ENCODE results near the gene PHKB.

Gene PHKB

DNA sequence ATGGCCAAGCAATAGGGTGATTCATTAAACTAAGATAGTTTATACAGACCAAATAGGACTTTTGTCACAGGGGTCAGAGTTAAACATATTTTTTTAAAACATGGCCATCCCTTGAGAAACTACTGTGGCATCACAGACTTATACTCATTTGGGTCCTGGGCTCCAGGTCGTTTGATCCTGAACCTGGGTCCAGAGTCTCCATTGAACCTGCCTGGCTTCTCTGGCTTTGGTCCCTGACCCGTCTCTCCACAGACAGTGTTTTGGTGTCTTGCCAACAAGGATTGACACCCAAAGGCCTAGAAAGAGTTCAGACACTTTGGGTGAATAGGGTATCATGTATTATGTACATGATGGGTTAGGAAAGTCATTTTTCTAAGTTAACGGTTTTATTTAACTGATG, 236.7 kb downstream of the PHKB start:
- no peak for TF ChIP-seq SPI1 (IDR thresholded peaks at IDR 0.05; ENCODE audit: borderline replicate concordance, low read depth)
- TF ChIP-seq, protein P1, sequence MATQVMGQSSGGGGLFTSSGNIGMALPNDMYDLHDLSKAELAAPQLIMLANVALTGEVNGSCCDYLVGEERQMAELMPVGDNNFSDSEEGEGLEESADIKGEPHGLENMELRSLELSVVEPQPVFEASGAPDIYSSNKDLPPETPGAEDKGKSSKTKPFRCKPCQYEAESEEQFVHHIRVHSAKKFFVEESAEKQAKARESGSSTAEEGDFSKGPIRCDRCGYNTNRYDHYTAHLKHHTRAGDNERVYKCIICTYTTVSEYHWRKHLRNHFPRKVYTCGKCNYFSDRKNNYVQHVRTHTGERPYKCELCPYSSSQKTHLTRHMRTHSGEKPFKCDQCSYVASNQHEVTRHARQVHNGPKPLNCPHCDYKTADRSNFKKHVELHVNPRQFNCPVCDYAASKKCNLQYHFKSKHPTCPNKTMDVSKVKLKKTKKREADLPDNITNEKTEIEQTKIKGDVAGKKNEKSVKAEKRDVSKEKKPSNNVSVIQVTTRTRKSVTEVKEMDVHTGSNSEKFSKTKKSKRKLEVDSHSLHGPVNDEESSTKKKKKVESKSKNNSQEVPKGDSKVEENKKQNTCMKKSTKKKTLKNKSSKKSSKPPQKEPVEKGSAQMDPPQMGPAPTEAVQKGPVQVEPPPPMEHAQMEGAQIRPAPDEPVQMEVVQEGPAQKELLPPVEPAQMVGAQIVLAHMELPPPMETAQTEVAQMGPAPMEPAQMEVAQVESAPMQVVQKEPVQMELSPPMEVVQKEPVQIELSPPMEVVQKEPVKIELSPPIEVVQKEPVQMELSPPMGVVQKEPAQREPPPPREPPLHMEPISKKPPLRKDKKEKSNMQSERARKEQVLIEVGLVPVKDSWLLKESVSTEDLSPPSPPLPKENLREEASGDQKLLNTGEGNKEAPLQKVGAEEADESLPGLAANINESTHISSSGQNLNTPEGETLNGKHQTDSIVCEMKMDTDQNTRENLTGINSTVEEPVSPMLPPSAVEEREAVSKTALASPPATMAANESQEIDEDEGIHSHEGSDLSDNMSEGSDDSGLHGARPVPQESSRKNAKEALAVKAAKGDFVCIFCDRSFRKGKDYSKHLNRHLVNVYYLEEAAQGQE (IDR thresholded peaks at IDR 0.05; ENCODE audit: insufficient replicate concordance, low read depth) = no peak
- no peak for TF ChIP-seq POLR2AphosphoS5 (IDR thresholded peaks at IDR 0.05; ENCODE audit: low read depth)
- TF ChIP-seq GABPA (IDR thresholded peaks at IDR 0.05; ENCODE audit: low read depth) = no peak
- TF ChIP-seq, protein P2, sequence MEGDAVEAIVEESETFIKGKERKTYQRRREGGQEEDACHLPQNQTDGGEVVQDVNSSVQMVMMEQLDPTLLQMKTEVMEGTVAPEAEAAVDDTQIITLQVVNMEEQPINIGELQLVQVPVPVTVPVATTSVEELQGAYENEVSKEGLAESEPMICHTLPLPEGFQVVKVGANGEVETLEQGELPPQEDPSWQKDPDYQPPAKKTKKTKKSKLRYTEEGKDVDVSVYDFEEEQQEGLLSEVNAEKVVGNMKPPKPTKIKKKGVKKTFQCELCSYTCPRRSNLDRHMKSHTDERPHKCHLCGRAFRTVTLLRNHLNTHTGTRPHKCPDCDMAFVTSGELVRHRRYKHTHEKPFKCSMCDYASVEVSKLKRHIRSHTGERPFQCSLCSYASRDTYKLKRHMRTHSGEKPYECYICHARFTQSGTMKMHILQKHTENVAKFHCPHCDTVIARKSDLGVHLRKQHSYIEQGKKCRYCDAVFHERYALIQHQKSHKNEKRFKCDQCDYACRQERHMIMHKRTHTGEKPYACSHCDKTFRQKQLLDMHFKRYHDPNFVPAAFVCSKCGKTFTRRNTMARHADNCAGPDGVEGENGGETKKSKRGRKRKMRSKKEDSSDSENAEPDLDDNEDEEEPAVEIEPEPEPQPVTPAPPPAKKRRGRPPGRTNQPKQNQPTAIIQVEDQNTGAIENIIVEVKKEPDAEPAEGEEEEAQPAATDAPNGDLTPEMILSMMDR (IDR thresholded peaks at IDR 0.05; ENCODE audit: insufficient read depth, low read length) = no peak

DNA sequence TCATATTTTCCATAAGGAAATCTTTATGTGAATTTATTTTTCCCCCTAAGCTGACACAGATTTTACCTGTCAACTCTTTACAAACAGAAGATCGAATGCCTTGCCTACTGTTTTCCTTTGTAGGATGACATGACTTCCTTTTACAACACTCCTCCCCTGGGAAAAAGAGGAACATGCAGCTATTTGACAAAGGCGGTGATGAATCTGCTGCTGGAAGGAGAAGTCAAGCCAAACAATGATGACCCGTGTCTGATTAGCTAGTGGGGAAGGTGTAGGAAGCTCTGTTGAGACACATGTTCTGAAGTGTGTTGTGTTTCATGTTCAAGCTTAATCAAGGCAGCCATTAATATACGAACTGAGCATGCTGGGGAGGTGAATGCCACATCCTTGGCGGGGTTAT, 238.0 kb downstream of the PHKB start:
- TF ChIP-seq POLR2AphosphoS5 (IDR thresholded peaks at IDR 0.05; ENCODE audit: low read depth) = no peak
- peak; percentile 78 for TF ChIP-seq SPI1 (IDR thresholded peaks at IDR 0.05; ENCODE audit: borderline replicate concordance, low read depth)
- DNase-seq (ENCODE audit: low read depth in 1 of 2, low spot score in 1 of 2) = peak; percentile 2 to 70
- Histone ChIP-seq H3K4me3 (replicated peaks; ENCODE audit: insufficient read depth, low read length) (no peak overlapping the region), H3K27ac (replicated peaks) (no peak overlapping the region), H3K27me3 (ENCODE audit: insufficient read depth, poor library complexity, severe bottlenecking) (no peaks in the 10 kb centered on the region)

More for the DNA sequence above, 236.7 kb downstream of the PHKB start:
- no peak overlapping the region for H3K27ac ChIP-seq (replicated peaks)
- H3K4me3 ChIP-seq (replicated peaks; ENCODE audit: insufficient read depth, low read length) = no peak overlapping the region
- H3K27me3 ChIP-seq (ENCODE audit: insufficient read depth, poor library complexity, severe bottlenecking) = no peaks in the 10 kb centered on the region
- DNase-seq (ENCODE audit: low read depth in 1 of 2, low spot score in 1 of 2) = no peak

DNA sequence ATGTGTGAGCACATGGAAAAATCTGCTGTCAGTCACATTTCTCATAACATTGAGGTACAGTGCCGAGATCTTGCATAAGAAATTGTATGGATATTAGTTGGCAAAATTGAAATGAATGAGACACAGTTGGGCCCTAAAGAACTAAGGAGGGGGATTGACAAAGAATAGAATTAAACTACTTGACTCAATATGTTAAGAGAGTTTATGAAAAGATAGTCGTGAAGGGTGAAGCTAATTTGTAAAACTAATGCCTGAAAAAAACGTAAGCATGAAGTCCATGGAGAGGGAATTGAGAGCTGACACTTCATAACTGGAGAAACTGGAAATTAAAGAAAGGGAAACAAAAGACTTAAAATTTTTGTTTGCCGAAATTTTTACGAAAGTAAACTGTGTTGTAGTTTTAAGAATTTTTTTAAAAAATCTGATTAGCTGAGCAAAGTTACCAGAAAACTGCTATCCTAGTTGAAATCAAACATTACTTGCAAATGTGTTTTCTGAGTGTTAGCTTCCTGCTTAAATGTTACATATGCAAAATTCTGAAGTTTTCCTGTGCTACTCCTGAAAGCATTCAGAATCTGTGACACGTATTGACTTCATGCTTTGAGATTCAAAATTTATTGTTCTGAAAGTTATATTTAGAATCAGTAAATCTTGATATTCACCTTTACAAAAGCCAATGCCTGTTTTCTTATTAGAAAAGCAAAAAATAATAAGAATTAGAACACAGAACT, 239.9 kb downstream of the PHKB start:
- TF ChIP-seq, protein P2 (IDR thresholded peaks at IDR 0.05; ENCODE audit: insufficient read depth, low read length) = no peak
- TF ChIP-seq POLR2AphosphoS5 (IDR thresholded peaks at IDR 0.05; ENCODE audit: low read depth) = no peak
- no peak for TF ChIP-seq SPI1 (IDR thresholded peaks at IDR 0.05; ENCODE audit: borderline replicate concordance, low read depth)
- TF ChIP-seq, protein P1 (IDR thresholded peaks at IDR 0.05; ENCODE audit: insufficient replicate concordance, low read depth) = no peak
- no peak for TF ChIP-seq GABPA (IDR thresholded peaks at IDR 0.05; ENCODE audit: low read depth)
- DNase-seq (ENCODE audit: low read depth in 1 of 2, low spot score in 1 of 2) = no peak

DNA sequence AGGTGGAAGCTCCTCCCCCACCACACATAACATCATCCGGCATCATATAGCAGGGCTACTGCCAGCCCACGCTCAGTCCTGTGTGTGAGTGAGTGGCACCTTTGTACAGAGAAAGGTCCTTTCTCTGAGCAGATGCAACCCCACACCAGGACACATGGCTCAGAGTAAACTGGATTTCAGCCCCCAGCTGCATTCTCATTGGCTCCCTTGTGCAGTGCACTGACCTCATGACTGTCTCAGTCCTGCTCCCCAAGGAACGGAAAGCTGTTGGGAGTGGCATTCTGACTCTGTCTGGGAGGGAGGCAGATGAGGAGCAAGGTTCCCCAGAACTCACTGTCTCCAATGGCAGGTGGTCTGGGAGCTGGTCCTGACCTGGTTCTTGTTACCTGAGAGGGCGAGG, 244.1 kb downstream of the PHKB start:
- H3K27ac ChIP-seq (replicated peaks) = no peak overlapping the region
- DNase-seq (ENCODE audit: low read depth in 1 of 2, low spot score in 1 of 2) = no peak
- TF ChIP-seq, protein P1 (IDR thresholded peaks at IDR 0.05; ENCODE audit: insufficient replicate concordance, low read depth) = no peak
- no peak for TF ChIP-seq POLR2AphosphoS5 (IDR thresholded peaks at IDR 0.05; ENCODE audit: low read depth)
- TF ChIP-seq GABPA (IDR thresholded peaks at IDR 0.05; ENCODE audit: low read depth) = no peak

More for the DNA sequence above, 239.9 kb downstream of the PHKB start:
- H3K4me3 ChIP-seq (replicated peaks; ENCODE audit: insufficient read depth, low read length) = no peak overlapping the region
- no peaks in the 10 kb centered on the region for H3K27me3 ChIP-seq (ENCODE audit: insufficient read depth, poor library complexity, severe bottlenecking)
- no peak overlapping the region for H3K27ac ChIP-seq (replicated peaks)

More for the DNA sequence above, 244.1 kb downstream of the PHKB start:
- Histone ChIP-seq H3K27me3 (ENCODE audit: insufficient read depth, poor library complexity, severe bottlenecking) (no peaks in the 10 kb centered on the region), H3K4me3 (replicated peaks; ENCODE audit: insufficient read depth, low read length) (no peak overlapping the region)
